B cell (primary cell): ENCODE data around the gene NLRP1. TPM values are rescaled to one million over a fixed set of nuclear protein-coding genes. Genes with fewer than 3 reads are reported as not detected.

Experiments used
- ATAC-seq: fragments of 200-7000 bp; cut with Tn5 transposase; one replicate; pipeline ENCODE4 v1.10.0; 2021; ENCODE audit warnings: low read depth, mild to moderate bottlenecking, moderate number of reproducible peaks, moderate library complexity
- CTCF ChIA-PET: fragments of 350-600 bp; sonication (Branson Sonifier 250); formaldehyde crosslinking; loops from one replicate; lab custom pipeline; 2021; ENCODE audit warnings: antibody characterized with exemption, inconsistent platforms; lab: Charles Lee
- POLR2A ChIA-PET: fragments of 350-600 bp; sonication (Branson Sonifier 250); formaldehyde crosslinking; loops from one replicate; lab custom pipeline; 2021; ENCODE audit warnings: antibody characterized with exemption; lab: Charles Lee
- DNase-seq: peaks from one replicate; pipeline ENCODE4 v3.0.0; 2013
- H2AFZ ChIP-seq: 2 replicates; pipeline ENCODE4 v1.6.1; 2012; ENCODE audit warnings: mild to moderate bottlenecking, low read depth, low read length; ENCODE audit not compliant: insufficient read depth, poor library complexity, severe bottlenecking
- H3K27ac ChIP-seq, 2 donors: 1 replicate in 1 of 2; 2 replicates in 1 of 2; pipeline ENCODE4 v1.5.1; 2012 to 2013; ENCODE audit warnings: low read length in 2 of 2, mild to moderate bottlenecking in 2 of 2, moderate library complexity in 1 of 2
- H3K27me3 ChIP-seq, 4 experiments: fragments of 200-600 bp in 1 of 4; sonication (generic) in 1 of 4; replicated peaks in 1 of 4; 1 replicate in 2 of 4; 2 replicates in 2 of 4; pipeline versions ENCODE4 v1.6.1 to v1.7.0; 2013 to 2016; ENCODE audit warnings: low read length in 3 of 4, mild to moderate bottlenecking in 2 of 4, mixed read lengths in 1 of 4, moderate library complexity in 1 of 4; ENCODE audit not compliant: insufficient read depth in 4 of 4, control insufficient read depth in 3 of 4; ENCODE audit errors: control extremely low read depth in 1 of 4
- H3K36me3 ChIP-seq, 2 experiments: replicated peaks in 1 of 2; 1 replicate in 1 of 2; 2 replicates in 1 of 2; pipeline versions ENCODE4 v1.6.1 to v1.7.1; 2013; ENCODE audit warnings: low read length in 1 of 2; ENCODE audit not compliant: insufficient read depth in 2 of 2, control insufficient read depth in 1 of 2; ENCODE audit errors: control extremely low read depth in 1 of 2, extremely low read depth in 1 of 2
- H3K4me1 ChIP-seq, 2 donors: fragments of 200-600 bp in 1 of 2; sonication (generic) in 1 of 2; 1 replicate in 1 of 2; 2 replicates in 1 of 2; pipeline versions ENCODE4 v1.5.1 to v1.6.1; 2013 to 2017; ENCODE audit warnings: low read length in 2 of 2; ENCODE audit not compliant: control insufficient read depth in 2 of 2, insufficient read depth in 2 of 2
- H3K4me2 ChIP-seq: replicated peaks from 2 replicates; pipeline ENCODE3; 2012; ENCODE audit warnings: mild to moderate bottlenecking, low read depth, low read length; ENCODE audit not compliant: poor library complexity, severe bottlenecking
- H3K4me3 ChIP-seq, 5 experiments: fragments of 200-600 bp in 1 of 5; sonication (generic) in 1 of 5; 1 replicate in 3 of 5; 2 replicates in 2 of 5; pipeline versions ENCODE4 v1.5.1 to v1.7.0; 2011 to 2016; ENCODE audit warnings: low read length in 4 of 5, mild to moderate bottlenecking in 4 of 5, low read depth in 2 of 5, control low read depth in 1 of 5, moderate library complexity in 1 of 5; ENCODE audit not compliant: insufficient read depth in 1 of 5; ENCODE audit errors: control extremely low read depth in 1 of 5, extremely low read depth in 1 of 5
- H3K79me2 ChIP-seq: fragments of 200-600 bp; sonication (generic); one replicate; pipeline ENCODE4 v1.6.0; 2016; ENCODE audit warnings: low read length; ENCODE audit not compliant: control insufficient read depth, insufficient read depth
- H3K9ac ChIP-seq: fragments of 200-600 bp; sonication (generic); 2 replicates; pipeline ENCODE4 v1.6.1; 2017; ENCODE audit warnings: mild to moderate bottlenecking, low read length, moderate library complexity
- H3K9me3 ChIP-seq, 3 donors: one replicate each; pipeline versions ENCODE4 v1.6.1 to v1.7.1; 2013; ENCODE audit warnings: low read length in 2 of 3; ENCODE audit not compliant: control insufficient read depth in 2 of 3, insufficient read depth in 1 of 3; ENCODE audit errors: control extremely low read depth in 1 of 3
- H4K20me1 ChIP-seq: 2 replicates; pipeline ENCODE4 v1.6.0; 2012; ENCODE audit warnings: mild to moderate bottlenecking, low read length; ENCODE audit not compliant: insufficient read depth, control insufficient read depth, poor library complexity, severe bottlenecking
- H3K27ac Mint-ChIP-seq: one replicate; pipeline ENCODE4 v1.8.0; 2021; ENCODE audit warnings: mixed read lengths
- H3K27me3 Mint-ChIP-seq: one replicate; pipeline ENCODE4 v1.8.0; 2021; ENCODE audit warnings: mixed read lengths
- H3K4me1 Mint-ChIP-seq: one replicate; pipeline ENCODE4 v1.8.0; 2021; ENCODE audit warnings: mixed read lengths
- H3K4me3 Mint-ChIP-seq: one replicate; pipeline ENCODE4 v1.8.0; 2021; ENCODE audit warnings: mixed read lengths
- H3K9me3 Mint-ChIP-seq: one replicate; pipeline ENCODE4 v1.8.0; 2022; ENCODE audit warnings: mixed read lengths; ENCODE audit not compliant: insufficient read depth
- CTCF ChIP-seq: fragments of 200-600 bp; IDR thresholded peaks from one replicate; pipeline ENCODE4 v1.8.0; 2022; ENCODE audit warnings: antibody characterized with exemption, mild to moderate bottlenecking
- EZH2 ChIP-seq: IDR thresholded peaks from 2 replicates; pipeline ENCODE4 v1.6.1; 2012; ENCODE audit warnings: borderline replicate concordance, low read depth, mild to moderate bottlenecking, moderate library complexity, low read length; ENCODE audit not compliant: insufficient read depth, poor library complexity, severe bottlenecking
- WGBS: methylation state at CpG from one replicate; pipeline ENCODE4 v1.1.5; 2013; ENCODE audit warnings: missing lambda C conversion rate; ENCODE audit not compliant: insufficient coverage; 5-methylcytosine and 5-hydroxymethylcytosine counted together
- intact Hi-C: fragments of 100-400 bp; cut with micrococcal nuclease; formaldehyde crosslinking; loops from one replicate; pipeline ENCODE4 v1.10.0; 2022
- polyA plus RNA-seq: library from polyadenylated mRNA; depleted of rRNA; stranded (reverse); fragments of >200 nt; gene quantifications from 2 replicates; pipeline ENCODE4 v1.2.3, GENCODE V29; 2012
- total RNA-seq, 2 donors: library from RNA; stranded (reverse); fragments of 120-200 nt in 1 of 2; gene quantifications; 1 replicate in 1 of 2; 2 replicates in 1 of 2; pipeline versions ENCODE4 v1.2.3 to v1.2.4, GENCODE V29; 2013 to 2022

NLRP1 gene
- total and polyA plus RNA-seq, 2 donors (not counting 1 experiment from before 2014, with no cell fraction given), result 141 to 189 TPM

- H2AFZ ChIP-seq, result no peak overlapping the region
- H3K4me3 Mint-ChIP-seq, result no peak overlapping the region
- CTCF ChIA-PET, result no interaction called here
- H3K4me2 ChIP-seq, result no peak overlapping the region
- no peaks in the 10 kb centered on the region for H3K4me1 ChIP-seq
- no peak overlapping the region for H3K4me3 ChIP-seq
- no peaks in the 10 kb centered on the region for H3K9me3 Mint-ChIP-seq
- ATAC-seq (no peak), DNase-seq (no peak)
- peaks cover 0 to 15% (median 0%) of the 10 kb centered on the region in 4 experiments for H3K27me3 ChIP-seq
- no peak overlapping the region for H3K9ac ChIP-seq
- H4K20me1 ChIP-seq, result no peaks in the 10 kb centered on the region
- WGBS, result no CpG with 5 or more reads among the region's 4 CpGs
- POLR2A ChIA-PET, result no interaction called here
- H3K4me1 Mint-ChIP-seq, result no peaks in the 10 kb centered on the region
- TF ChIP-seq CTCF, result no peak
- TF ChIP-seq EZH2, result no peak
- peaks cover 0 to 5% (median 0%) of the 10 kb centered on the region in 3 donors for H3K9me3 ChIP-seq
- no peak overlapping the region for H3K27ac ChIP-seq
- no peaks in the 10 kb centered on the region for H3K36me3 ChIP-seq
- no peaks in the 10 kb centered on the region for H3K79me2 ChIP-seq
- no peak overlapping the region for H3K27ac Mint-ChIP-seq
- intact Hi-C loops, result no loop called here
- H3K27me3 Mint-ChIP-seq, result peaks cover 34% of the 10 kb centered on the region
Measured at GRCh38 chr17:5624211-5624610, 39.9 kb upstream of the NLRP1 start.

- Mint-ChIP-seq H3K4me1 (no peaks in the 10 kb centered on the region), H3K27ac (no peak overlapping the region), H3K9me3 (no peaks in the 10 kb centered on the region), H3K27me3 (peaks cover 28% of the 10 kb centered on the region), H3K4me3 (no peak overlapping the region)
- Histone ChIP-seq H3K79me2 (no peaks in the 10 kb centered on the region), H3K27ac (no peak overlapping the region), H3K36me3 (no peaks in the 10 kb centered on the region), H3K27me3 (peaks cover 0 to 13% (median 2%) of the 10 kb centered on the region in 4 experiments), H4K20me1 (no peaks in the 10 kb centered on the region), H2AFZ (no peak overlapping the region), H3K4me1 (no peaks in the 10 kb centered on the region), H3K4me3 (no peak overlapping the region), H3K4me2 (no peak overlapping the region), H3K9me3 (peaks cover 0 to 5% (median 0%) of the 10 kb centered on the region in 3 donors), H3K9ac (no peak overlapping the region)
- no CpG with 5 or more reads among the region's 2 CpGs for WGBS
- DNase-seq (no peak), ATAC-seq (no peak)
- ChIA-PET CTCF (no interaction called here), POLR2A (no interaction called here)
- intact Hi-C loops, result no loop called here
- no peak for TF ChIP-seq CTCF
- TF ChIP-seq EZH2, result no peak
Measured at GRCh38 chr17:5621729-5622128, 37.4 kb upstream of the NLRP1 start.
